HG02642 (cell line): ENCODE measurements around the gene LAPTM5.
"Not testable (repeated sequence)": the region's sequence is repeated elsewhere in the genome, so short reads cannot be mapped to it uniquely, and the experiment has no call there.

Experiments used
- ATAC-seq: cut with Tn5 transposase; IDR thresholded peaks from one replicate; pipeline ENCODE4 v1.9.1; 2021; ENCODE audit warnings: mild to moderate bottlenecking; ENCODE audit not compliant: unreplicated experiment, poor library complexity

The LAPTM5 gene

GRCh38 chr1:30774550-30775432 lies 17.2 kb upstream of the LAPTM5 start:
- no peak for ATAC-seq

- ATAC-seq = no peak
These were observed 16.3 kb upstream of the LAPTM5 start for GRCh38 chr1:30773722-30774358.

- no peak for ATAC-seq
These were observed 13.4 kb upstream of the LAPTM5 start for GRCh38 chr1:30771005-30771404.

GRCh38 chr1:30770150-30770549 lies 12.6 kb upstream of the LAPTM5 start:
- no peak for ATAC-seq

- no peak for ATAC-seq
These were observed 11.5 kb upstream of the LAPTM5 start for GRCh38 chr1:30768830-30769718.

- no peak for ATAC-seq
These were observed 10.7 kb upstream of the LAPTM5 start for GRCh38 chr1:30768159-30768829.

GRCh38 chr1:30766948-30767347 lies 9.4 kb upstream of the LAPTM5 start:
- not testable (repeated sequence) for ATAC-seq

- ATAC-seq = no peak
These were observed 8.2 kb upstream of the LAPTM5 start for GRCh38 chr1:30765556-30766434.

GRCh38 chr1:30764939-30765555 lies 7.5 kb upstream of the LAPTM5 start:
- peak; percentile 38 for ATAC-seq

GRCh38 chr1:30764396-30764795 lies 6.8 kb upstream of the LAPTM5 start:
- no peak for ATAC-seq

GRCh38 chr1:30763651-30764248 lies 6.2 kb upstream of the LAPTM5 start:
- no peak for ATAC-seq

GRCh38 chr1:30762930-30763650 lies 5.5 kb upstream of the LAPTM5 start:
- ATAC-seq = no peak

GRCh38 chr1:30762152-30762929 lies 4.8 kb upstream of the LAPTM5 start:
- ATAC-seq = no peak

GRCh38 chr1:30761381-30762151 lies 4.0 kb upstream of the LAPTM5 start:
- ATAC-seq = no peak

- no peak for ATAC-seq
These were observed 3.2 kb upstream of the LAPTM5 start for GRCh38 chr1:30760596-30761324.
